CD14-positive monocyte (primary cell): ENCODE measurements around the gene NR1I3. TPM values are rescaled to one million over a fixed set of nuclear protein-coding genes. Genes with fewer than 3 reads are reported as not detected.

Source experiments
- DNase-seq, 3 donors: peaks; one replicate each; pipeline ENCODE4 v3.0.0-alpha.2; 2011 to 2022
- H2AFZ ChIP-seq: 2 replicates; pipeline ENCODE4 v1.6.0; 2012; ENCODE audit warnings: mild to moderate bottlenecking, low read depth, low read length, inconsistent platforms; ENCODE audit not compliant: insufficient read depth, poor library complexity, severe bottlenecking
- H3K27ac ChIP-seq, 2 donors: 1 replicate in 1 of 2; 2 replicates in 1 of 2; pipeline ENCODE4 v1.5.1; 2012 to 2013; ENCODE audit warnings: low read length in 2 of 2, control low read depth in 1 of 2, inconsistent platforms in 1 of 2, low read depth in 1 of 2, mild to moderate bottlenecking in 1 of 2
- H3K27me3 ChIP-seq, 2 donors: one replicate each; pipeline versions ENCODE4 v1.6.0 to v1.6.1; 2011 to 2013; ENCODE audit warnings: low read length in 2 of 2; ENCODE audit not compliant: control insufficient read depth in 2 of 2, insufficient read depth in 2 of 2
- H3K36me3 ChIP-seq, 2 donors: replicated peaks in 1 of 2; 1 replicate in 1 of 2; 2 replicates in 1 of 2; pipeline versions ENCODE4 v1.5.1 to v1.6.1; 2012 to 2013; ENCODE audit warnings: low read length in 2 of 2, control low read depth in 1 of 2, inconsistent platforms in 1 of 2, mild to moderate bottlenecking in 1 of 2; ENCODE audit not compliant: insufficient read depth in 2 of 2, control insufficient read depth in 1 of 2
- H3K4me1 ChIP-seq, 2 donors: 1 replicate in 1 of 2; 2 replicates in 1 of 2; pipeline versions ENCODE4 v1.5.1 to v1.6.1; 2012 to 2013; ENCODE audit warnings: low read length in 2 of 2, control low read depth in 1 of 2, inconsistent platforms in 1 of 2, mild to moderate bottlenecking in 1 of 2, moderate library complexity in 1 of 2; ENCODE audit not compliant: insufficient read depth in 2 of 2, control insufficient read depth in 1 of 2
- H3K4me2 ChIP-seq: replicated peaks from 2 replicates; pipeline ENCODE3; 2012; ENCODE audit warnings: low read length, moderate library complexity, mild to moderate bottlenecking; ENCODE audit not compliant: poor library complexity, severe bottlenecking; ENCODE audit errors: extremely low read depth
- H3K4me3 ChIP-seq, 3 experiments: fragments of 200-600 bp in 1 of 3; sonication (generic) in 1 of 3; replicated peaks in 1 of 3; 1 replicate in 2 of 3; 2 replicates in 1 of 3; pipeline ENCODE4 v1.5.1; 2011 to 2013; ENCODE audit warnings: low read length in 3 of 3, mild to moderate bottlenecking in 3 of 3, control low read depth in 2 of 3, low read depth in 2 of 3, inconsistent platforms in 1 of 3, moderate library complexity in 1 of 3
- H3K79me2 ChIP-seq: 2 replicates; pipeline ENCODE4 v1.6.0; 2012; ENCODE audit warnings: mild to moderate bottlenecking, control low read depth, inconsistent platforms, low read length, moderate library complexity; ENCODE audit not compliant: insufficient read depth
- H3K9ac ChIP-seq: 2 replicates; pipeline ENCODE4 v1.6.0; 2017; ENCODE audit warnings: low read length, mild to moderate bottlenecking; ENCODE audit not compliant: insufficient read depth, poor library complexity, severe bottlenecking
- H3K9me3 ChIP-seq, 2 donors: replicated peaks in 1 of 2; 1 replicate in 1 of 2; 2 replicates in 1 of 2; pipeline versions ENCODE4 v1.5.1 to v1.6.1; 2012 to 2013; ENCODE audit warnings: low read length in 2 of 2, control low read depth in 1 of 2; ENCODE audit not compliant: control insufficient read depth in 1 of 2, insufficient read depth in 1 of 2
- H4K20me1 ChIP-seq: 2 replicates; pipeline ENCODE4 v1.6.0; 2012; ENCODE audit warnings: mild to moderate bottlenecking, low read length, control low read depth, moderate library complexity; ENCODE audit not compliant: insufficient read depth
- H3K27ac Mint-ChIP-seq, 7 donors: one replicate each; pipeline ENCODE4 v1.8.0; 2020; ENCODE audit warnings: mild to moderate bottlenecking in 7 of 7, mixed read lengths in 7 of 7, moderate library complexity in 6 of 7, inconsistent platforms in 2 of 7
- H3K27me3 Mint-ChIP-seq, 3 donors: one replicate each; pipeline ENCODE4 v1.8.0; 2021 to 2022; ENCODE audit warnings: low read depth in 3 of 3, mild to moderate bottlenecking in 3 of 3, mixed read lengths in 3 of 3, moderate library complexity in 3 of 3, inconsistent platforms in 1 of 3
- H3K36me3 Mint-ChIP-seq, 2 donors: one replicate each; pipeline ENCODE4 v1.8.0; 2020; ENCODE audit warnings: mixed read lengths in 2 of 2, inconsistent platforms in 1 of 2, mild to moderate bottlenecking in 1 of 2
- H3K4me1 Mint-ChIP-seq: one replicate; pipeline ENCODE4 v1.8.0; 2020; ENCODE audit warnings: mild to moderate bottlenecking, mixed read lengths
- H3K4me3 Mint-ChIP-seq, 2 donors: one replicate each; pipeline ENCODE4 v1.8.0; 2020; ENCODE audit warnings: mild to moderate bottlenecking in 2 of 2, mixed read lengths in 2 of 2, moderate library complexity in 1 of 2
- H3K9me3 Mint-ChIP-seq, 7 donors: one replicate each; pipeline ENCODE4 v1.8.0; 2020 to 2022; ENCODE audit warnings: mixed read lengths in 7 of 7, mild to moderate bottlenecking in 6 of 7, moderate library complexity in 6 of 7, inconsistent platforms in 2 of 7
- CTCF ChIP-seq: fragments of 200-600 bp; IDR thresholded peaks from one replicate; pipeline ENCODE4 v1.8.0; 2022; ENCODE audit warnings: antibody characterized with exemption, mild to moderate bottlenecking
- WGBS: methylation state at CpG from one replicate; pipeline ENCODE4 v1.1.5; 2013; ENCODE audit warnings: missing lambda C conversion rate; ENCODE audit not compliant: insufficient coverage; 5-methylcytosine and 5-hydroxymethylcytosine counted together
- intact Hi-C, 2 donors: fragments of 100-400 bp; cut with micrococcal nuclease; formaldehyde crosslinking; loops; one replicate each; pipeline versions ENCODE4 v1.15.0 to v1.15.1; 2023
- polyA plus RNA-seq, 3 donors: library from polyadenylated mRNA; depleted of rRNA in 1 of 3; unstranded in 2 of 3; stranded (reverse) in 1 of 3; fragments of 300-500 nt in 2 of 3; fragments of >200 nt in 1 of 3; fragmentation: Illumina TruSeq in 2 of 3; gene quantifications; 1 replicate in 2 of 3; 2 replicates in 1 of 3; pipeline ENCODE4 v1.2.3, GENCODE V29; 2012 to 2021

NR1I3 gene
- polyA plus RNA-seq, 3 donors = not detected

- H3K79me2 ChIP-seq = no peaks in the 10 kb centered on the region
- H3K9me3 ChIP-seq = no peaks in the 10 kb centered on the region
- no CpG with 5 or more reads among the region's 5 CpGs for WGBS
- no peak overlapping the region for H3K4me2 ChIP-seq
- H3K4me3 Mint-ChIP-seq = no peak overlapping the region
- no peak overlapping the region for H2AFZ ChIP-seq
- no peak overlapping the region for H3K4me3 ChIP-seq
- no peak overlapping the region for H3K9ac ChIP-seq
- intact Hi-C loops = no loop called here
- no peaks in the 10 kb centered on the region for H4K20me1 ChIP-seq
- no peaks in the 10 kb centered on the region for H3K9me3 Mint-ChIP-seq
- H3K27ac ChIP-seq = no peak overlapping the region
- H3K27ac Mint-ChIP-seq = peak overlapping the region in 1 of 7 donors; percentile 45
- H3K4me1 ChIP-seq = peaks cover 64 to 66% of the 10 kb centered on the region in 2 donors
- H3K36me3 Mint-ChIP-seq = peaks cover 0 to 4% of the 10 kb centered on the region in 2 donors
- no peaks in the 10 kb centered on the region for H3K36me3 ChIP-seq
- TF ChIP-seq CTCF = no peak
- peaks cover 77% of the 10 kb centered on the region for H3K4me1 Mint-ChIP-seq
- H3K27me3 Mint-ChIP-seq = peaks cover 0 to 4% (median 1%) of the 10 kb centered on the region in 3 donors
- no peak for DNase-seq
- H3K27me3 ChIP-seq = no peaks in the 10 kb centered on the region
Measured at GRCh38 chr1:161189036-161189435, 49.0 kb downstream of the NR1I3 start.

GRCh38 chr1:161188381-161188780 lies 49.6 kb downstream of the NR1I3 start:
- H3K36me3 ChIP-seq = no peaks in the 10 kb centered on the region
- DNase-seq = no peak
- no peak overlapping the region for H3K27ac ChIP-seq
- H3K4me2 ChIP-seq = no peak overlapping the region
- Mint-ChIP-seq H3K4me3 (no peak overlapping the region), H3K27me3 (peaks cover 0 to 4% (median 1%) of the 10 kb centered on the region in 3 donors), H3K9me3 (no peaks in the 10 kb centered on the region), H3K4me1 (peaks cover 80% of the 10 kb centered on the region), H3K27ac (peak overlapping the region in 3 of 7 donors; percentile 5 to 27 (median 21)), H3K36me3 (peaks cover 0 to 4% of the 10 kb centered on the region in 2 donors)
- no peaks in the 10 kb centered on the region for H3K9me3 ChIP-seq
- no peak overlapping the region for H3K9ac ChIP-seq
- TF ChIP-seq CTCF = no peak
- no peaks in the 10 kb centered on the region for H3K79me2 ChIP-seq
- WGBS = 100% methylated on average over 1 of the region's 6 CpGs
- H3K4me1 ChIP-seq = peaks cover 66 to 67% of the 10 kb centered on the region in 2 donors
- H2AFZ ChIP-seq = no peak overlapping the region
- no peak overlapping the region for H3K4me3 ChIP-seq
- H4K20me1 ChIP-seq = no peaks in the 10 kb centered on the region
- H3K27me3 ChIP-seq = no peaks in the 10 kb centered on the region
- intact Hi-C loops = no loop called here
